Panc1 (cell line): Measurements from ENCODE around the gene OR10W1. TPM values are rescaled to one million over a fixed set of nuclear protein-coding genes. Genes with fewer than 3 reads are reported as not detected.

Experiments used
- ATAC-seq: fragments of 200-7000 bp; cut with Tn5 transposase; 2 replicates; pipeline ENCODE4 v1.9.1; 2020; ENCODE audit warnings: mild to moderate bottlenecking, moderate library complexity
- Bru-seq: library from RNA; stranded (reverse); fragments of 400-500 nt; gene quantifications from one replicate; lab custom pipeline; 2021; lab: Mats Ljungman, UMichigan
- BruChase-seq, 2 experiments: library from RNA; stranded (reverse); fragments of 400-500 nt; gene quantifications; one replicate each; lab custom pipeline; 2021; lab: Mats Ljungman, UMichigan
- BruUV-seq: library from RNA; stranded (reverse); fragments of 400-500 nt; replicated peaks from 2 replicates; lab custom pipeline; 2021; lab: Mats Ljungman, UMichigan
- CTCF ChIA-PET: fragments of 300-600 bp; sonication (Branson Sonifier 250); formaldehyde crosslinking; loops from one replicate; lab custom pipeline; 2022; ENCODE audit warnings: antibody characterized with exemption; lab: Charles Lee
- POLR2A ChIA-PET: fragments of 300-600 bp; sonication (Branson Sonifier 250); formaldehyde crosslinking; loops from one replicate; lab custom pipeline; 2022; ENCODE audit warnings: antibody characterized with exemption; lab: Charles Lee
- DNase-seq: peaks from one replicate; pipeline ENCODE4 v3.0.0-alpha.2; 2010; ENCODE audit warnings: low read depth, low spot score
- H3K27ac ChIP-seq: 2 replicates; pipeline ENCODE4 v1.5.1; 2011; ENCODE audit warnings: mild to moderate bottlenecking, low read length, inconsistent platforms
- H3K27me3 ChIP-seq: fragments of 200-500 bp; sonication (Bioruptor generic); 2 replicates; pipeline ENCODE4 v1.6.0; 2014; ENCODE audit warnings: low read length, inconsistent platforms; ENCODE audit not compliant: control insufficient read depth, insufficient read depth
- H3K36me3 ChIP-seq: fragments of 200-500 bp; sonication (Bioruptor generic); 2 replicates; pipeline ENCODE4 v1.5.1; 2014; ENCODE audit warnings: inconsistent platforms, mild to moderate bottlenecking, low read length, moderate library complexity; ENCODE audit not compliant: control insufficient read depth, insufficient read depth
- H3K4me1 ChIP-seq: 2 replicates; pipeline ENCODE4 v1.5.1; 2011; ENCODE audit warnings: inconsistent platforms, mild to moderate bottlenecking, low read length, moderate library complexity; ENCODE audit not compliant: control insufficient read depth, insufficient read depth
- H3K4me3 ChIP-seq, 2 experiments: 2 replicates each; pipeline ENCODE4 v1.5.1; 2011 to 2012; ENCODE audit warnings: low read depth in 2 of 2, low read length in 2 of 2, mild to moderate bottlenecking in 2 of 2, inconsistent platforms in 1 of 2, moderate library complexity in 1 of 2
- H3K9me3 ChIP-seq: fragments of 200-500 bp; sonication (Bioruptor generic); 2 replicates; pipeline ENCODE4 v1.5.1; 2014; ENCODE audit warnings: low read depth, mild to moderate bottlenecking, inconsistent platforms, low read length, moderate library complexity; ENCODE audit not compliant: control insufficient read depth, insufficient read depth
- POLR2AphosphoS5 ChIP-seq: IDR thresholded peaks from 2 replicates; pipeline ENCODE4 v1.6.1; 2012; ENCODE audit warnings: mild to moderate bottlenecking, low read depth, low read length, moderate library complexity
- SIN3A ChIP-seq: IDR thresholded peaks from 2 replicates; pipeline ENCODE4 v1.6.1; 2012; ENCODE audit warnings: low read depth, mild to moderate bottlenecking, low read length, moderate library complexity, borderline replicate concordance; ENCODE audit not compliant: insufficient read depth
- TCF7L2 ChIP-seq: IDR thresholded peaks from 2 replicates; pipeline ENCODE4 v1.6.1; 2011; ENCODE audit warnings: mild to moderate bottlenecking, low read depth, low read length, inconsistent platforms
- in situ Hi-C: cut with HindIII; loops from 2 replicates; pipeline ENCODE4 v1.10.0; 2016; ENCODE audit warnings: low sequenced_read_pairs, low pct_unique_long_range_greater_than_20kb
- intact Hi-C: fragments of 100-400 bp; cut with micrococcal nuclease; formaldehyde crosslinking; loops from one replicate; pipeline ENCODE4 v1.10.0; 2022; ENCODE audit not compliant: unreplicated experiment
- long read RNA-seq: library from polyadenylated mRNA; unstranded; transcript quantifications from one replicate; pipeline ENCODE4 v2.0.0, GENCODE V29; 2021; ENCODE audit not compliant: unreplicated experiment
- polyA plus RNA-seq: library from polyadenylated mRNA; unstranded; fragments of >200 nt; gene quantifications from one replicate; pipeline ENCODE4 v1.2.1, GENCODE V29; 2012; ENCODE audit warnings: missing spikeins; ENCODE audit not compliant: insufficient read length
- total RNA-seq: library from RNA; stranded (reverse); gene quantifications from one replicate; pipeline ENCODE4 v1.2.1, GENCODE V29; 2021; ENCODE audit not compliant: unreplicated experiment
- TF ChIP-seq, protein P1 (sequence below), 2 experiments: IDR thresholded peaks; 2 replicates each; pipeline ENCODE4 v1.6.1; 2011 to 2012; ENCODE audit warnings: low read depth in 2 of 2, control low read depth in 1 of 2, low read length in 1 of 2, mild to moderate bottlenecking in 1 of 2, moderate library complexity in 1 of 2; ENCODE audit not compliant: insufficient read depth in 1 of 2
- TF ChIP-seq, protein P2 (sequence below): fragments of 450-650 bp; IDR thresholded peaks from 2 replicates; pipeline ENCODE4 v1.5.1; 2017; ENCODE audit warnings: mild to moderate bottlenecking

The OR10W1 gene, protein sequence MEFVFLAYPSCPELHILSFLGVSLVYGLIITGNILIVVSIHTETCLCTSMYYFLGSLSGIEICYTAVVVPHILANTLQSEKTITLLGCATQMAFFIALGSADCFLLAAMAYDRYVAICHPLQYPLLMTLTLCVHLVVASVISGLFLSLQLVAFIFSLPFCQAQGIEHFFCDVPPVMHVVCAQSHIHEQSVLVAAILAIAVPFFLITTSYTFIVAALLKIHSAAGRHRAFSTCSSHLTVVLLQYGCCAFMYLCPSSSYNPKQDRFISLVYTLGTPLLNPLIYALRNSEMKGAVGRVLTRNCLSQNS
- total RNA-seq (not detected), Bru-seq, nascent RNA (not detected), BruChase-seq, experiment 1, labeled RNA remaining after a 2-hour chase (not detected), BruChase-seq, experiment 2, labeled RNA remaining after a 6-hour chase (not detected)
- not detected for polyA plus RNA-seq
- long read RNA-seq: 0 reads

DNA sequence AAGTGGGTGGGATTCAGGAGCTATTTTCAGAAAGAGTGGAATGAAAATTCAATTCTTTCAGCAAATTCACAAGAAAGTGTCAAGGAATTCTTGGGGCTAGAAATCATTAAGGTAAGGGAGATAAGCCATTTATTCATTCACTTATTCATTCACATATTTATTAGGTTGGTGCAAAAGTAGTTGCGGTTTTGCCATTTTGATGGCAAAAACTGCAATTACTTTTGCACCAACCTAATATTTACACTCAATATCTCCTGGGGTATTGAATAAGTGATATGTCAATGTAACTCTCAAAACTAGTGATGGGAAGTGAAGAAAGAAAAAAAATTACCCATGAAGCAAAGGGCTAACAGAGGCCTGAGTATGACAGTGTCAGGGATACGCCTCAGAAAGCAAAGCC lies at the start of gene OR10W1:
OR10W1 (minus strand) TSS at position 119 of the 400 bp plus-strand sequence. CDS start 402 bp downstream, outside the sequence.
- intact Hi-C loops (no loop called here), in situ Hi-C loops (no loop called here)
- no TSS peak for BruUV-seq
- Histone ChIP-seq H3K27ac (no peak within 1 kb of the TSS), H3K27me3 (no peaks in the 10 kb centered on the region), H3K9me3 (no peaks in the 10 kb centered on the region), H3K4me3 (no peak within 1 kb of the TSS), H3K4me1 (no peaks in the 10 kb centered on the region), H3K36me3 (no peaks in the 10 kb centered on the region)
- CTCF ChIA-PET: no interaction called here
- DNase-seq (no peak), ATAC-seq (no peak)
- TF ChIP-seq, protein P1, sequence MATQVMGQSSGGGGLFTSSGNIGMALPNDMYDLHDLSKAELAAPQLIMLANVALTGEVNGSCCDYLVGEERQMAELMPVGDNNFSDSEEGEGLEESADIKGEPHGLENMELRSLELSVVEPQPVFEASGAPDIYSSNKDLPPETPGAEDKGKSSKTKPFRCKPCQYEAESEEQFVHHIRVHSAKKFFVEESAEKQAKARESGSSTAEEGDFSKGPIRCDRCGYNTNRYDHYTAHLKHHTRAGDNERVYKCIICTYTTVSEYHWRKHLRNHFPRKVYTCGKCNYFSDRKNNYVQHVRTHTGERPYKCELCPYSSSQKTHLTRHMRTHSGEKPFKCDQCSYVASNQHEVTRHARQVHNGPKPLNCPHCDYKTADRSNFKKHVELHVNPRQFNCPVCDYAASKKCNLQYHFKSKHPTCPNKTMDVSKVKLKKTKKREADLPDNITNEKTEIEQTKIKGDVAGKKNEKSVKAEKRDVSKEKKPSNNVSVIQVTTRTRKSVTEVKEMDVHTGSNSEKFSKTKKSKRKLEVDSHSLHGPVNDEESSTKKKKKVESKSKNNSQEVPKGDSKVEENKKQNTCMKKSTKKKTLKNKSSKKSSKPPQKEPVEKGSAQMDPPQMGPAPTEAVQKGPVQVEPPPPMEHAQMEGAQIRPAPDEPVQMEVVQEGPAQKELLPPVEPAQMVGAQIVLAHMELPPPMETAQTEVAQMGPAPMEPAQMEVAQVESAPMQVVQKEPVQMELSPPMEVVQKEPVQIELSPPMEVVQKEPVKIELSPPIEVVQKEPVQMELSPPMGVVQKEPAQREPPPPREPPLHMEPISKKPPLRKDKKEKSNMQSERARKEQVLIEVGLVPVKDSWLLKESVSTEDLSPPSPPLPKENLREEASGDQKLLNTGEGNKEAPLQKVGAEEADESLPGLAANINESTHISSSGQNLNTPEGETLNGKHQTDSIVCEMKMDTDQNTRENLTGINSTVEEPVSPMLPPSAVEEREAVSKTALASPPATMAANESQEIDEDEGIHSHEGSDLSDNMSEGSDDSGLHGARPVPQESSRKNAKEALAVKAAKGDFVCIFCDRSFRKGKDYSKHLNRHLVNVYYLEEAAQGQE (IDR thresholded peaks at IDR 0.05; ENCODE audit: insufficient read depth in 1 of 2, low read depth in 2 of 2, low read length in 1 of 2): no peak
- TF ChIP-seq TCF7L2 (no peak), POLR2AphosphoS5 (no peak), SIN3A (no peak)
- TF ChIP-seq, protein P2, sequence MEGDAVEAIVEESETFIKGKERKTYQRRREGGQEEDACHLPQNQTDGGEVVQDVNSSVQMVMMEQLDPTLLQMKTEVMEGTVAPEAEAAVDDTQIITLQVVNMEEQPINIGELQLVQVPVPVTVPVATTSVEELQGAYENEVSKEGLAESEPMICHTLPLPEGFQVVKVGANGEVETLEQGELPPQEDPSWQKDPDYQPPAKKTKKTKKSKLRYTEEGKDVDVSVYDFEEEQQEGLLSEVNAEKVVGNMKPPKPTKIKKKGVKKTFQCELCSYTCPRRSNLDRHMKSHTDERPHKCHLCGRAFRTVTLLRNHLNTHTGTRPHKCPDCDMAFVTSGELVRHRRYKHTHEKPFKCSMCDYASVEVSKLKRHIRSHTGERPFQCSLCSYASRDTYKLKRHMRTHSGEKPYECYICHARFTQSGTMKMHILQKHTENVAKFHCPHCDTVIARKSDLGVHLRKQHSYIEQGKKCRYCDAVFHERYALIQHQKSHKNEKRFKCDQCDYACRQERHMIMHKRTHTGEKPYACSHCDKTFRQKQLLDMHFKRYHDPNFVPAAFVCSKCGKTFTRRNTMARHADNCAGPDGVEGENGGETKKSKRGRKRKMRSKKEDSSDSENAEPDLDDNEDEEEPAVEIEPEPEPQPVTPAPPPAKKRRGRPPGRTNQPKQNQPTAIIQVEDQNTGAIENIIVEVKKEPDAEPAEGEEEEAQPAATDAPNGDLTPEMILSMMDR: no peak
- POLR2A ChIA-PET: no interaction called here

DNA sequence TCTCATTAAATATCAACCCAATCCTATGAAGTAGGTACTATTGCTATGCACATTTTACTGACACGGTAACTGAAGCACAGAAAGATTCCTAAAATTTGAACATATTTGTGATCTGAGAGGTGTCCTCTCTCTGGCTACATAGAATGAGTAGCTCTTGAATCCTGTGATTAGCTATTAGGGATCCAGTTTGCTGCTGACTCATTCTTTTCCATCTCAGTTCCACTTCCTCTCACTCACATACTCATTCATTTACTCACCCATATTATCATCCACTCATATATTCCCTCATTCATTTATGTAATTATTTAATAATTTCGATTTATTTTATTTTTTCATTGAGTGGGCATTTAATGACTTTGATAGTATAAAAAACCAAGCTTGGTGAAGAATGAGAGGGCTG lies 48.1 kb upstream of the OR10W1 start:
- no peak for DNase-seq
- TF ChIP-seq, protein P2: no peak
- TF ChIP-seq TCF7L2 (no peak), POLR2AphosphoS5 (no peak), SIN3A (no peak)
- TF ChIP-seq, protein P1 (IDR thresholded peaks at IDR 0.05; ENCODE audit: insufficient read depth in 1 of 2, low read depth in 2 of 2, low read length in 1 of 2): no peak
- no peaks in the 10 kb centered on the region for H3K36me3 ChIP-seq
- H3K4me1 ChIP-seq: no peaks in the 10 kb centered on the region
- no peak overlapping the region for H3K4me3 ChIP-seq
- ChIA-PET POLR2A (no interaction called here), CTCF (no interaction called here)
- H3K27ac ChIP-seq: no peak overlapping the region
- BruUV-seq: no TSS peak
- no peaks in the 10 kb centered on the region; the same call in 1 of the 2 replicates for H3K27me3 ChIP-seq
- no peaks in the 10 kb centered on the region for H3K9me3 ChIP-seq
- no peak for ATAC-seq
- in situ Hi-C loops (no loop called here), intact Hi-C loops (no loop called here)
